SK-N-MC (cell line): ENCODE measurements around the gene FAM216A.

Experiments
- EZH2 ChIP-seq: fragments of 200-600 bp; sonication (generic); IDR thresholded peaks from one replicate; pipeline ENCODE4 v1.6.1; 2017; ENCODE audit warnings: antibody characterized with exemption
- POLR2AphosphoS5 ChIP-seq: IDR thresholded peaks from 2 replicates; pipeline ENCODE4 v1.6.1; 2012; ENCODE audit warnings: mild to moderate bottlenecking, low read depth, low read length, borderline replicate concordance

GRCh38 chr12:110468214-110469048, at the start of gene FAM216A, which contains the start of gene GPN3:
- TF ChIP-seq POLR2AphosphoS5: peak; percentile 95
- no peak for TF ChIP-seq EZH2
